ENCODE data around the gene ALKBH2.

ALKBH2 gene

DNA sequence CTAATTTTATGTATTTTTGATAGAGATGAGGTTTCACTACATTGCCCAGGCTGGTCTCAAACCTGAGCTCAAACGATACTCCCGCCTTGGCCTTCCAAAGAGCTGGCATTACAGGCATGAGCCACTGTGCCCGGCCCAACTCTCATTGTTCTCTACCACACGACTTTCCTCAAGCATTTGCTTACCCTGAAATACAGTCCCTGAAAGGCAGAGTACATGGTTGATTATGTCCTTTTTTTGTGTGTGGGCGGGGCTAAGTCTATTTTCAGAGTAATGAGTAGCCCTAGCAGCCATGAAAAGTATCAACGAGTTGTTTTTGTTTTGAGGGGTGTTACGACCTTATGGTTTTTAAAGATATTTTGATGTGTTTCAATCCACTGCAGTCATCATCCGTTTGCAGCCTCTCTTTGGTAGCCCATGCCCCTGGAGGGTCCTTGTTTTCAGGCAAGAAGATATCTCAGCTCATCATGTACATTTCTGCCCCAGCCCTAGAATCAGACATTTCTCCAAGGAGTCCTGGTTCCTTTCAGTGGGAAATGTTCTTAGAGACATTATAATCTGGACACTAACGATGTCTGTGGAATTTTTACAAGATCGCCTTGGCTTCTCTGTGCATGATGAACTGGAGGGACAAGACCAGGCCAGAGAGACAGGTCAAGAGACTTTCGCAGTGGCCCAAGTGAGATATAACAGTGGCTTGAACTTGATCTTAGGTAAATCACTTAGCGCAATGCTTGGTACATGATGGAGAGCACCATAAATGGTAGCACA lies 31.8 kb upstream of the ALKBH2 start:
- TF ChIP-seq ARNTL (CRISPR knock-in tag; IDR thresholded peaks at IDR 0.05; ENCODE audit: borderline replicate concordance, low read depth) = no peak
- no peak for TF ChIP-seq ESRRG (CRISPR knock-in tag; IDR thresholded peaks at IDR 0.05)
- no peak for TF ChIP-seq PATZ1 (CRISPR knock-in tag; IDR thresholded peaks at IDR 0.05; ENCODE audit: borderline replicate concordance)
- no peak for TF ChIP-seq RARB (CRISPR knock-in tag; IDR thresholded peaks at IDR 0.05)
- no peak for ATAC-seq

DNA sequence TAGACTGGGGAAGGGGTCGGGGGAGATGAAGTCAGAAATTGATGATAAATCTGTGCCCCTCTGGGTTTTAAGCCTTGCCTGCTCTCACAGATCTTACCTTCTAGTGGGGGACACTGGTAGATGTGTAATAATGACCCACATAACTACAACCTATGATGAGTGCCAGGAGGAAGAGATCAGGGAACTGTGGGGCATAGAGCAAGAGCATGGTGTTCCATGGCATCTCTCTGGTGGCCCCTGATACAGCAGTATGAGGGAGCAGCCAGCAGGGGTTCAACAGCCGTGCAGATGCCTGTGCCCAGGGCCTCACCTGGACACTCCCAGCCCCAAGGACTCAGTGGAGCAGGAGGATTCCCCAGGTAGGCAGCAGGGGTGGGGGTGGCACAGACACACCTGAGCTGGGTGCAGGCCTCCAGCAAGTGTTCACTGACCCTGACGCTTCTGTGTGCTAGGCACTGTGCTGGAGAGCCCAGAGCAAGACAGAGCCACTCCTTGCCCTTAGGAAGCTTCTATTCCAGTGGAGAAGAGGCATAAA lies 28.1 kb upstream of the ALKBH2 start:
- ATAC-seq = no peak
- no peak for TF ChIP-seq SNAI2 (CRISPR knock-in tag; IDR thresholded peaks at IDR 0.05)

DNA sequence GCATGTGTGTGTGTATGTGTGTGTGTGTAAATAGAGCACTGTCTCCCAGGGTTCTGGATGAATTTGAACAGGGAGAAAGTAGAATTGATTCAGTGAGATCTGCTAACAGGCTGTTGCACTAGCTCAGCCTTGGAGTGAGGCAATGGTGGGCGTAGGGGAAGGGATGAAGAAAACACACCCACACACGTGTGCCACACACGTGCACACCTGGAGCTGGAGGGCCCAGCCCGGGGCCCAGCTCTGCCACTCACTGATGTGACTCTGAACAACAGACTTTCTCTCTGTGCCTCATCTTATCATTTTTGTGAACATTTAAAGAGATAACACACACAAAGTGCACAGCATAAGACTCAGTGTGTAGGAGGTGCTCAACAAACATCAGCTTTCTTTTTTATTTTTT lies 27.3 kb upstream of the ALKBH2 start:
- ATAC-seq = no peak

GRCh38 chr12:109120095-109120494 lies 26.8 kb upstream of the ALKBH2 start:
- ATAC-seq = no peak
- TF ChIP-seq ZFP3 (CRISPR knock-in tag; IDR thresholded peaks at IDR 0.05) (no peak), PATZ1 (CRISPR knock-in tag; IDR thresholded peaks at IDR 0.05; ENCODE audit: borderline replicate concordance) (no peak), TOX (CRISPR knock-in tag; IDR thresholded peaks at IDR 0.05; ENCODE audit: borderline replicate concordance) (no peak), ZNF565 (CRISPR knock-in tag; conservative IDR thresholded peaks at IDR 0.05; ENCODE audit: low read depth) (no peak), SNAI2 (CRISPR knock-in tag; IDR thresholded peaks at IDR 0.05) (no peak), PPARA (CRISPR knock-in tag; IDR thresholded peaks at IDR 0.05; ENCODE audit: borderline replicate concordance) (no peak), OSR1 (CRISPR knock-in tag; IDR thresholded peaks at IDR 0.05) (no peak), ISL1 (CRISPR knock-in tag; IDR thresholded peaks at IDR 0.05) (no peak), CSRNP3 (CRISPR knock-in tag; IDR thresholded peaks at IDR 0.05) (no peak), ESRRG (CRISPR knock-in tag; IDR thresholded peaks at IDR 0.05) (no peak), CSDC2 (CRISPR knock-in tag; IDR thresholded peaks at IDR 0.05) (no peak), ZFP30 (CRISPR knock-in tag; IDR thresholded peaks at IDR 0.05) (no peak), RARB (CRISPR knock-in tag; IDR thresholded peaks at IDR 0.05) (no peak)

More for the DNA sequence above, 27.3 kb upstream of the ALKBH2 start:
- no peak for TF ChIP-seq CSRNP3 (CRISPR knock-in tag; IDR thresholded peaks at IDR 0.05)
- no peak for TF ChIP-seq OSR1 (CRISPR knock-in tag; IDR thresholded peaks at IDR 0.05)
- TF ChIP-seq PATZ1 (CRISPR knock-in tag; IDR thresholded peaks at IDR 0.05; ENCODE audit: borderline replicate concordance) = no peak
- TF ChIP-seq ESRRG (CRISPR knock-in tag; IDR thresholded peaks at IDR 0.05) = no peak
- TF ChIP-seq TCF4 (CRISPR knock-in tag; IDR thresholded peaks at IDR 0.05; ENCODE audit: borderline replicate concordance) = no peak
- TF ChIP-seq ZFP30 (CRISPR knock-in tag; IDR thresholded peaks at IDR 0.05) = no peak
- TF ChIP-seq ZFP3 (CRISPR knock-in tag; IDR thresholded peaks at IDR 0.05) = no peak
- no peak for TF ChIP-seq CSDC2 (CRISPR knock-in tag; IDR thresholded peaks at IDR 0.05)
- no peak for TF ChIP-seq ZNF565 (CRISPR knock-in tag; conservative IDR thresholded peaks at IDR 0.05; ENCODE audit: low read depth)
- no peak for TF ChIP-seq PPARA (CRISPR knock-in tag; IDR thresholded peaks at IDR 0.05; ENCODE audit: borderline replicate concordance)
- no peak for TF ChIP-seq GLIS3 (CRISPR knock-in tag; IDR thresholded peaks at IDR 0.05)
- TF ChIP-seq, protein P1, sequence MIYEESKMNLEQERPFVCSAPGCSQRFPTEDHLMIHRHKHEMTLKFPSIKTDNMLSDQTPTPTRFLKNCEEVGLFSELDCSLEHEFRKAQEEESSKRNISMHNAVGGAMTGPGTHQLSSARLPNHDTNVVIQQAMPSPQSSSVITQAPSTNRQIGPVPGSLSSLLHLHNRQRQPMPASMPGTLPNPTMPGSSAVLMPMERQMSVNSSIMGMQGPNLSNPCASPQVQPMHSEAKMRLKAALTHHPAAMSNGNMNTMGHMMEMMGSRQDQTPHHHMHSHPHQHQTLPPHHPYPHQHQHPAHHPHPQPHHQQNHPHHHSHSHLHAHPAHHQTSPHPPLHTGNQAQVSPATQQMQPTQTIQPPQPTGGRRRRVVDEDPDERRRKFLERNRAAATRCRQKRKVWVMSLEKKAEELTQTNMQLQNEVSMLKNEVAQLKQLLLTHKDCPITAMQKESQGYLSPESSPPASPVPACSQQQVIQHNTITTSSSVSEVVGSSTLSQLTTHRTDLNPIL (CRISPR knock-in tag; IDR thresholded peaks at IDR 0.05; ENCODE audit: low read depth) = no peak
- TF ChIP-seq ZC3H10 (CRISPR knock-in tag; IDR thresholded peaks at IDR 0.05) = no peak
